OCI-LY1 (cell line): ENCODE data around the gene LITAFD.

Experiments
- H2AFZ ChIP-seq: fragments of 200-600 bp; sonication (generic), shearing (Covaris generic); 2 replicates; pipeline ENCODE4 v1.6.0; 2014; ENCODE audit warnings: antibody characterized with exemption, mild to moderate bottlenecking, low read length
- H3F3A ChIP-seq: fragments of 200-600 bp; sonication (generic), shearing (Covaris generic); 2 replicates; pipeline ENCODE4 v1.6.0; 2014; ENCODE audit warnings: mild to moderate bottlenecking, antibody characterized with exemption, low read length, moderate library complexity; ENCODE audit not compliant: insufficient read depth
- H3K27ac ChIP-seq: fragments of 200-600 bp; sonication (generic); 2 replicates; pipeline ENCODE4 v1.5.1; 2014; ENCODE audit warnings: low read length, mixed run types, mild to moderate bottlenecking, low read depth; ENCODE audit not compliant: poor library complexity, severe bottlenecking
- H3K27me3 ChIP-seq: fragments of 200-600 bp; sonication (generic); 2 replicates; pipeline ENCODE4 v1.6.0; 2014; ENCODE audit warnings: antibody characterized with exemption, mild to moderate bottlenecking, low read length, moderate library complexity; ENCODE audit not compliant: insufficient read depth
- H3K36me3 ChIP-seq: fragments of 200-600 bp; sonication (generic); 2 replicates; pipeline ENCODE4 v1.6.1; 2014; ENCODE audit warnings: mild to moderate bottlenecking, antibody characterized with exemption, low read length, moderate library complexity, mixed read lengths; ENCODE audit not compliant: insufficient read depth
- H3K4me1 ChIP-seq: fragments of 200-600 bp; sonication (generic); 2 replicates; pipeline ENCODE4 v1.5.1; 2014; ENCODE audit warnings: mild to moderate bottlenecking, low read length, moderate library complexity; ENCODE audit not compliant: insufficient read depth, severe bottlenecking
- H3K4me2 ChIP-seq: fragments of 200-600 bp; sonication (generic), shearing (Covaris generic); 2 replicates; pipeline ENCODE4 v1.6.1; 2014; ENCODE audit warnings: low read length
- H3K4me3 ChIP-seq: fragments of 200-600 bp; sonication (generic); 2 replicates; pipeline ENCODE4 v1.5.1; 2014; ENCODE audit warnings: low read length, low read depth, mild to moderate bottlenecking, mixed read lengths; ENCODE audit not compliant: poor library complexity, severe bottlenecking
- H3K79me2 ChIP-seq: fragments of 200-600 bp; shearing (Covaris generic); 2 replicates; pipeline ENCODE4 v1.6.1; 2016; ENCODE audit warnings: mixed run types, low read length, mixed read lengths; ENCODE audit not compliant: insufficient read depth
- H3K9ac ChIP-seq: fragments of 200-600 bp; sonication (generic), shearing (Covaris generic); 2 replicates; pipeline ENCODE4 v1.6.1; 2014; ENCODE audit warnings: mild to moderate bottlenecking, low read length, mixed read lengths
- H3K9me2 ChIP-seq: fragments of 200-600 bp; sonication (generic), shearing (Covaris generic); 2 replicates; pipeline ENCODE4 v1.6.1; 2014; ENCODE audit warnings: low read depth, mild to moderate bottlenecking, low read length, mixed read lengths
- H3K9me3 ChIP-seq: fragments of 200-600 bp; shearing (Covaris generic); 2 replicates; pipeline ENCODE4 v1.6.1; 2014; ENCODE audit warnings: low read length, mixed read lengths
- H4K20me1 ChIP-seq: fragments of 200-600 bp; sonication (generic), shearing (Covaris generic); 2 replicates; pipeline ENCODE4 v1.6.0; 2016; ENCODE audit warnings: mild to moderate bottlenecking, low read length; ENCODE audit not compliant: insufficient read depth
- EZH2 ChIP-seq: fragments of 200-600 bp; sonication (generic), shearing (Covaris generic); IDR thresholded peaks from 2 replicates; pipeline ENCODE4 v1.8.0; 2017; ENCODE audit warnings: borderline replicate concordance, mixed run types, mild to moderate bottlenecking, antibody characterized with exemption, low read length, moderate library complexity, mixed read lengths
- TF ChIP-seq, protein P1 (sequence below): fragments of 200-600 bp; sonication (generic), shearing (Covaris generic); IDR thresholded peaks from 2 replicates; pipeline ENCODE4 v1.5.1; 2017; ENCODE audit warnings: mild to moderate bottlenecking, antibody characterized with exemption, low read length, moderate library complexity, mixed read lengths

Gene LITAFD

GRCh38 chr16:8908810-8909468, 26.8 kb downstream of the LITAFD start:
- Histone ChIP-seq H3K9me2 (no peaks in the 10 kb centered on the region), H4K20me1 (no peaks in the 10 kb centered on the region), H3K4me1 (no peaks in the 10 kb centered on the region), H3K9me3 (no peaks in the 10 kb centered on the region), H2AFZ (no peak overlapping the region), H3K27ac (no peak overlapping the region), H3K9ac (no peak overlapping the region), H3K4me3 (no peak overlapping the region), H3K79me2 (peaks cover 1% of the 10 kb centered on the region; the same call in 1 of the 2 replicates), H3K36me3 (peaks cover 96% of the 10 kb centered on the region), H3K27me3 (no peaks in the 10 kb centered on the region), H3K4me2 (no peak overlapping the region), H3F3A (no peaks in the 10 kb centered on the region)
- TF ChIP-seq EZH2, result no peak
- TF ChIP-seq, protein P1, sequence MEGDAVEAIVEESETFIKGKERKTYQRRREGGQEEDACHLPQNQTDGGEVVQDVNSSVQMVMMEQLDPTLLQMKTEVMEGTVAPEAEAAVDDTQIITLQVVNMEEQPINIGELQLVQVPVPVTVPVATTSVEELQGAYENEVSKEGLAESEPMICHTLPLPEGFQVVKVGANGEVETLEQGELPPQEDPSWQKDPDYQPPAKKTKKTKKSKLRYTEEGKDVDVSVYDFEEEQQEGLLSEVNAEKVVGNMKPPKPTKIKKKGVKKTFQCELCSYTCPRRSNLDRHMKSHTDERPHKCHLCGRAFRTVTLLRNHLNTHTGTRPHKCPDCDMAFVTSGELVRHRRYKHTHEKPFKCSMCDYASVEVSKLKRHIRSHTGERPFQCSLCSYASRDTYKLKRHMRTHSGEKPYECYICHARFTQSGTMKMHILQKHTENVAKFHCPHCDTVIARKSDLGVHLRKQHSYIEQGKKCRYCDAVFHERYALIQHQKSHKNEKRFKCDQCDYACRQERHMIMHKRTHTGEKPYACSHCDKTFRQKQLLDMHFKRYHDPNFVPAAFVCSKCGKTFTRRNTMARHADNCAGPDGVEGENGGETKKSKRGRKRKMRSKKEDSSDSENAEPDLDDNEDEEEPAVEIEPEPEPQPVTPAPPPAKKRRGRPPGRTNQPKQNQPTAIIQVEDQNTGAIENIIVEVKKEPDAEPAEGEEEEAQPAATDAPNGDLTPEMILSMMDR, result no peak

DNA sequence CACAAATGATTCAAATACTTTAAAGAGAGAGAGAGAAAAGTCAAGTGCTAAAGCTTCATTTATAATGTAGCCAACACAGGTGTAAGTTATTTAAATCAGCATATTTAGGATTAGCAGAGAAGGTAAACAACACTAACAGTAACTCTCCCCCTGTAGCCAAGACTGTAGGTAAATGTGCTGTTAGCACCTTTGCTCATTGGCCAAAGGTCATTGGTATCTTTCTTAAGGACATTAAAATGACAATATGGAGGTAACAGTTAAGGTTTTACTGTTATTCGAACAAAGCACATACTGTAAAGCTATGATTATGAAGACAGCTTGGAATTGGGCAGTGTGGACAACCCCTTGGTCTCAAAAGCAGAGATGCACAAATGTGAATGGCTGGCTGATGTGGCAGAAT, 28.7 kb downstream of the LITAFD start:
- Histone ChIP-seq H3K9me2 (no peaks in the 10 kb centered on the region), H3K4me3 (no peak overlapping the region), H3K27ac (no peak overlapping the region), H2AFZ (no peak overlapping the region), H3K79me2 (peaks cover 6% of the 10 kb centered on the region; the same call in 1 of the 2 replicates), H3K9ac (no peak overlapping the region), H4K20me1 (no peaks in the 10 kb centered on the region), H3K27me3 (no peaks in the 10 kb centered on the region), H3K9me3 (no peaks in the 10 kb centered on the region), H3F3A (no peaks in the 10 kb centered on the region), H3K4me2 (no peak overlapping the region), H3K36me3 (peaks cover 99% of the 10 kb centered on the region), H3K4me1 (no peaks in the 10 kb centered on the region)
- TF ChIP-seq, protein P1, result no peak
- no peak for TF ChIP-seq EZH2

GRCh38 chr16:8912793-8913192, 30.6 kb downstream of the LITAFD start:
- Histone ChIP-seq H3K4me3 (no peak overlapping the region), H3K9me2 (no peaks in the 10 kb centered on the region), H2AFZ (no peak overlapping the region), H3K27ac (no peak overlapping the region), H3K27me3 (no peaks in the 10 kb centered on the region), H3K9me3 (no peaks in the 10 kb centered on the region), H3K36me3 (peaks cover 99% of the 10 kb centered on the region), H3F3A (no peaks in the 10 kb centered on the region), H3K4me1 (no peaks in the 10 kb centered on the region), H3K9ac (no peak overlapping the region), H4K20me1 (no peaks in the 10 kb centered on the region), H3K79me2 (peaks cover 6% of the 10 kb centered on the region; the same call in 1 of the 2 replicates), H3K4me2 (no peak overlapping the region)
- no peak for TF ChIP-seq EZH2
- TF ChIP-seq, protein P1, result no peak
